IPS-18c (cell line): Measurements from ENCODE around the gene LRRN4CL.
"Not testable (repeated sequence)": the region's sequence is repeated elsewhere in the genome, so short reads cannot be mapped to it uniquely, and the experiment has no call there.

Experiments
- H3K4me3 ChIP-seq: 2 replicates; pipeline ENCODE4 v1.7.0; 2013; ENCODE audit warnings: low read depth, mild to moderate bottlenecking, low read length, moderate library complexity; ENCODE audit not compliant: insufficient read depth
- H3K9me3 ChIP-seq: one replicate; pipeline ENCODE4 v1.6.1; 2013; ENCODE audit warnings: mild to moderate bottlenecking, low read length, moderate library complexity; ENCODE audit not compliant: control insufficient read depth, insufficient read depth

Gene LRRN4CL

DNA sequence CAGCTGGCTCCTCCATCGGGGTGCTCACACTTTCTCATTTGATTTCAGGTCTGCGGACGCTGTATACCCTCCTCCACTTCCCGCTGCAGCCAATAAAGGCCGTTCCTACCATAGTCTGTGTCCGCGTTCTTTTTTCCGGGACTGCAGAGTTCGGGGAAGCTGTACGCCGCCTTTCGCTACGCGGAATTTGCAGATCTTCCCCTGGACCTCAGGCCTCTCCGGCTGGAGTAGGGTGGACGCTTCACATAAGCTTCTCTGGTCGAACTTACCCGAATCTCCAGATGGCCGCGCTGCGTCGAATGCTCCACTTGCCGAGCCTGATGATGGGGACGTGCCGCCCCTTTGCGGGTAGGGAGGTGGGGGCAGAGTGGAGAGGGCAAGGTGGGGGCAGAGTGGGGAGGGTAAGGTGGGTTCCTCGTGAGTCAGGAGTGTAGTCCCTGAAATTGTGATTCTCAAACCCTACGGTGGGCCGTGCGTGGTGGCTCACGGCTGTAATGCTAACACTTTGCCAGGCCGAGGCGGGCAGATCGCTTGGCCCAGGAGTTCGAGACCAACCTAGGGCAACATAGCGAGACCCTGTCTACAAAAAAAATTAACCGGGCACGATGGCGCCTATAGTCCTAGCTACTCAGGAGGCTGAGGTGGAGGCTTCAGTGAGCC, 23.6 kb downstream of the LRRN4CL start:
- Histone ChIP-seq H3K9me3 (no peaks in the 10 kb centered on the region), H3K4me3 (peak overlapping the region; percentile 100)

DNA sequence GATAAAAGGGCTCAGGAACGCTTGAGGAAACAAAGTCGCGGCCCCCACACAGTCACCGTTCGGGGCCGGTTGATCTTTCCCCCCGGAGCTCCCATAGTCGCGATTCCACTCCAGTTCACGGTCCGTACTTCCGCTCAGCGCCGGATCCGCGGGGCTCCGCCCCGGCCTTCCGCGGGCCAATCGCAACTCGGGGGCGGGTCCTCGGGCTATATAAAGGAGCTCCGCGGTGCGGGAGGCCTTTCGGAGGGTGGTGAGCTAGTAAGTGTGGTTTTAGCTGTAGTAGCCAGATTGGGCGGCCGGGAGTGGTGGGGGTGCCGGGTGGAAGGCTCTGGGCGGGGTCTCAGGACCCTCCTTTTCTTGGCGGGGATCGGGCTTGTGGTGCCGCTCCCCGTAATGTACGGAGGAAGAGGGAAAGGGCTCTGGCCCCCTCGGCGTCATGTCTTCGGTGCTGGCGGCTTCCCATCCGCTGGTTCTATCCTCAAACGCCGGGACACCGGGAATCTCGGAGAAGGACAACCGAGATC, 24.2 kb downstream of the LRRN4CL start, which contains the start of the genes C11orf98 and CSKMT:
TSS of gene C11orf98 (minus strand) at position 136 of the 524 bp plus-strand sequence. CDS start at position 95, 41 bp downstream.
TSS of gene CSKMT (plus strand) at position 238 of the 524 bp plus-strand sequence. CDS start 568 bp downstream, outside the sequence.
- peak within 1 kb of the TSS; percentile 100 for H3K4me3 ChIP-seq
- no peaks in the 10 kb centered on the region for H3K9me3 ChIP-seq

DNA sequence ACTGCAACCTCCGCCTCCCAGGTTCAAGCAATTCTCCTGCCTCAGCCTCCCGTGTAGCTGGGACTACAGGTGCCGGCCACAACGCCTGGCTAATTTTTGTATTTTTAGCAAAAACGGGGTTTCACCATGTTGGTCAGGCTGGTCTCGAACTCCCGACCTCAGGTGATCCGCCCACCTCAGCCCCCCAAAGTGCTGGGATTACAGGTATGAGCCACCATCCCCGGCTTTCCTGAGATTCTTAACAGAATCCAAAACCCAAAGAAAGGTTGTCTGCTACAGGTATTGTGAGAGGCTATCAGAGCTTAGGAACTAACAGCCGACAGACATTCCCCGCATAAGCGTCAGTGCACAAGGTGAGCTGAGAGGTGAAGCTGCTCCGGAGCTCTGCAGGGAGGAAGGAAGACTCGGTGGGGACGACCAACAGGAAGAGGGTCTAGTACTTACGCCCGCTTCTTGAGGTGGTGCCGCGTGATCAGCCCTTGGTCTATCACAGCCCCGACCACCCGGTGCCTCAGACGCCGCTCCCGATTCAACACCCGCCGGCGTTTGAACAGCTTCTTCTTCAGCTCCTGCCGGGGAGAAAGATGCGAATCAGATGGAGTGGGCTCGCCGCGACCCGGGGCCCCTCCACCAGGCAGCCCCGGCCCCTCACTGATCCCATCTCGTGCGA, 24.8 kb downstream of the LRRN4CL start:
- Histone ChIP-seq H3K4me3 (peak overlapping the region; percentile 100), H3K9me3 (no peaks in the 10 kb centered on the region)

DNA sequence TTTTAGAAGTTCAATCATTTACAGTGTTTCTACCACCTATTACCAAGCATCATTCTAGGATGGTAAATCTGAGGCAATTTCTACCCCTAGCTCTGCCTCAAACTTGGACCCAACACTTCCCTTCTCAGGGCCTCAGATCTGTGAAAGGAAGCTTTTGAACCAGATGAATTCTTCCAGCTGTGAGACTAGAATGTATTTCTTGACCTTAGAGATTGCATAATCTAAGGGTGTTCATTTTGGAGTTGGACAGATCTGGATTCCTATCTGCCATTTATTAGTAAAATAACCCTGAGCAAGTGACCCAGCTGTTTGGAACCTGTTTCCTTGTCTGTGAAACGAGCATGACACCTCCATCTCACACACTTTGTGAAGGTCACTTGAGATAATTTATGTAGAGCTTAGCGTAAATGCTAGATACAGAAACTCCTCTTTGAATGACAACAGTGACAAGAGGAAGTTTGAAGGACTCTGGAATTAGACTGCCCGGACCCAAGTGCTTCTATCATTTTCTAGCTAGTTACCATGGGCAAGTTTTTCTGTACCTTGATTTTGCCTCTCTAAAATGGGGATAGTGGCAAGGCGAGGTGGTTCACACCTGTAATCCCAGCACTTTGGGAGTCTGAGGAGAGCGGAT, 32.4 kb downstream of the LRRN4CL start:
- Histone ChIP-seq H3K9me3 (no peaks in the 10 kb centered on the region), H3K4me3 (no peak overlapping the region)

DNA sequence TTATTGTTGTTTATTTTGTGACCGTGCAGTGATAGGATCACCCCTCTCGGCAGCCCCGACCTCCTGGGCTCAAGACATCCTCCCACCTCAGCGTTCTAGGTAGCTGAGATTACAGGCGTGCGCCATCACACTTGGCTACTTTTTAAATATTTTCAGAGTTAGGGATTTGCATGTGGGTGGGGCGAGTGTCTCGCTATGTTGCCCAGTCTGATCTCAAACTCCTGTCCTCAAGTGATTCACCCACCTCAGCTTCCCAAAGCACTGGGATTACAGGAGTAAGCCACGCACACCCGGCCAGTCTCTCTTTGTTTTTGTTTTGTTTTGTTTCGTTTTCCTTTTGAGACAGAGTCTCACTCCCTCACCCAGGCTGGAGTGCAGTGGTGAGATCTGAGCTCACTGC, 35.0 kb downstream of the LRRN4CL start:
- H3K4me3 ChIP-seq, result no peak overlapping the region
- H3K9me3 ChIP-seq, result no peaks in the 10 kb centered on the region

DNA sequence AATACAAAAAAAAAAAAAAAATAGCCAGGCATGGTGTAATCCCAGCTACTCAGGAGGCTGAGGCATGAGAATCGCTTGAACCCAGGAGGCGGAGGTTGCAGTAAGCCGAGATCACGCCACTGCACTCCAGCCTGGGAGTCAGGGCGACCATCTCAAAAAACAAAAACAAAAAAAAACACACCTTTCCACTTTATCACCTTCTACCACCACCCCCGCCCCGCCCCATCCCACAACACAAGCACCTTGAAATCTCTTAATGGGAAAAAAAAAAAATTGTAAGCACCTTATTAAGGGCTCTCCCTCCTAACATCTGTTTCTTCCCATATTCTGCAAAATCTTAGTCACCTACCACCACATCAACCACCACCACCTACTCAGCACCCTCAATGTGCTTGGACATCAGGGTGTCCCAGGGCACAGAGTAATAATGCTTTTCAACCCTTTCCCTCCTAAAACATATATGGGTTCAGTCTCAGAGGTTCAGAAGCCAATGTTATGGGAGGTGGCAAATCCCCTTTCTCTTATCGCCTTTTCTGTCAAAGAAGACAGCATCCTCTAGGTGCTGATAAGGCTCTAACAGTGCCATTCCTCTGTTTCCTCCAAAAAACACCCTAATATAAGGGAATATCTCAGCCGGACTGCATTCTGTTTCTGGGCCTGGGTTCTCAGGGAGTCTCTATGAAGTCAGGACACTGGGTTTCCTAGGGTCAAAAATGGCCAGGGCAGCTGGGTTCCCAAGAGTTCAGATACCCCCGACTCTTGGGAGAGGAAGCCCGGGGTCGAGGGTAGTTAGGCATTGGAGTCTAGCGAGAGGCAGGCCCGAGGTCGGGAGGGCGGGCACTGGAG, 36.9 kb downstream of the LRRN4CL start:
- Histone ChIP-seq H3K4me3 (peak overlapping the region; percentile 96), H3K9me3 (no peaks in the 10 kb centered on the region)

DNA sequence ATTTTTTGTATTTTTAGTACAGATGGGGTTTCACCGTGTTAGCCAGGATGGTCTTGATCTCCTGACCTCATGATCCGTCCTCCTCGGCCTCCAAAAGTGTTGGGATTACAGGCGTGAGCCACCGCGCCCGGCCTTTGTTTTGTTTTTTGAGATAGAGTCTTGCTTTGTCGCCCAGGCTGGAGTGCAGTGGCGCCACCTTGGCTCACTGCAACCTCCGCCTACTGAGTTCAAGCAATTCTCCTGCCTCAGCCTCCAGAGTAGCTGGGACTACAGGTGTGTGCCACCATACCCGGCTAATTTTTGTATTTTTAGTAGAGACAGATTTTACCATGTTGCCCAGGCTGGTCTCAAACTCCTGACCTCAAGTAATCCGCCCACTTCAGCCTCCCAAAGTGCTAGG, 39.0 kb downstream of the LRRN4CL start:
- H3K9me3 ChIP-seq, H3K4me3 ChIP-seq: not testable (repeated sequence)

DNA sequence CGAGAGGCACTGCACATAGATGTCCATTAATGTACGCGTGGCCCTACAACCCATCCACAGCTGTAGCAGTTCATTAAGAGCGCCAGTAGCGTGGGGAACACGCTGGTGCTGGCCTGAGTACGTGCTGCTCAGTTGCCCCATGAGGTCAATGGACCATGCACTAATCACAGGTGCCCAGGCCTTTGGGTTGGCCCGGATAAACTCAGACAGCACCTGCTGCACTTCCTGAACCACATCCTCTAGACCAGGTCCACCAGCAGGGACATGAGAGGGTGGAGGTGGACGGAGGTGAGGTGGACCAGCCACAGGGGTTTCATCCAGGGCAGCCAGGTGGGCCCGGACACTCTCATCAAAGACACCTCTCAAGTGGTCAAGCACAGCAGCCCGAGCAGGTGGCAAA, 39.8 kb downstream of the LRRN4CL start:
- Histone ChIP-seq H3K4me3 (no peak overlapping the region), H3K9me3 (no peaks in the 10 kb centered on the region)

DNA sequence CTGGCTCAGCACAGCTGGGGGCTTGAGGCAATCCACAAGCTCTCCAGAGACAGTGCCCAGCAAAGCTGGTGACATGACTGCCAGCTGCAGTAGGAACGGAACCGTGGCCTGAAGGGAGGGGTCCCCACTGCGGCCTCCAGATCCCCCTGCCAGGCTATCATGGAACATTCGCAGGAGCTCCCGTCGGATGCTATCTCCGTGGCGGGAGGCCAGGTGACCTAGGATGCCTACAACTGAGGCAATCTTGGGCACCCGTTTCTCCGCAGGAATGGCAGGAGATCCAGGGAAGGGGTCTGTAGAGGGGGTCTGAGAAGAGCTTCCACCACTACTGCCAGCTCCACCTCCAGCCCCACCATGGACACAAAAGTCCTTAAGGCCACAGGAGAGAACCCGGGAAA, 40.4 kb downstream of the LRRN4CL start:
- H3K4me3 ChIP-seq, result no peak overlapping the region
- no peaks in the 10 kb centered on the region for H3K9me3 ChIP-seq

DNA sequence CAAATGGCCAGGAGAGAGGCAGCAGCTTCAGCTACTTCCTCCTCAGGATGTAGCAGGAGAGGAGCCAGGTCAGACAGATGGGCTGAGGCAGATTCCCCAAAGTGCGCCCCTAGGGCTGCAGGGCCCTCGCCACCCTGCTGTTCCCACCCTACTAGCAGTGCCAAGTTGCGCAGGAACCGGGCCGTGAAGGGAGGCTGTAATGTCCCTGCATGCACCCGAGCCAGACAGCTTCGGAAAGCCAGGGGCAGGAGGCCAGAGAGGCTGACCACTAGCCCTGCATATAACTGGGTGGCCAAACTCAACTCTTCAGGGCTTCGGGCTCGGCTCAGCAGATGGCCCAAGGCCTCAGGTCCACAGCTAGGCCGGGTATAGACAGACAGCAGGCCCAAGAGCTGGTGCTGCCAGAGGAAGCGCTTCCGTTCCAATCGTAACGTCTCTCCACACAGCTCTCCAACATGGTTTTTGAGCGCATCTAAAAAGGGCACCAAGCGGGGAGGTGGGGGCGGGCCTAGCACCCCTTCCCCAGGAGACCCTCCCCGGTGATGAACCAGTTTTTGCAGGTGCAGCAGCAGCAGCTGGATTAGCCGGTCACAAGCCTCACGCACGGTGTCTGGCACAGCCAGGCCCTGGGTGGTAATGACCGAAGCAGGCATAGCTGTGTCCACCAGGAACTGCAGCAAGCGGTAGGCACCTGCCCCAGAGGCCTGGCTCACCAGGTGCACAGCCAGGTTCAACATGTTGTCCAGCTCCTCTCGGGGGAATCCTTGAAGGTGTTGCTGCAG, 41.0 kb downstream of the LRRN4CL start:
- Histone ChIP-seq H3K9me3 (no peaks in the 10 kb centered on the region), H3K4me3 (no peak overlapping the region)

DNA sequence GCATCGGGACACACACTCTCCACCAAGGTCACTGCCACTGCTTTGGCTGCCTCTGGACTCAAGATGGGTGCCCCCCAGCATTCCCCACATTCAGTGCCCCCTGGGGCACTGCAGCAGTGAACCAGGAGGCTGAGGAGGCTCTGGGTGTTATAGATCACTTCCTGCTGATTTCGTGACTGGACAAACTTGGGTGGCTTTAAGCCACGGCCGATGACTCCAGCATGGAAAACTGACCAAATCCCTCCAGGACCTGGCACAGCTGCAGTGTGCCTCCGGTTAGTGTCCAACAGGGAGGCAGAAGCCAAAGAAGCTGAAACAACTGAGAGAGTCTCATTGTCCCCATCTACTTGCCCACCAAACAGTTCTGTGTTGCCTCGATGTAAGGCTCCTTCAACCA, 41.7 kb downstream of the LRRN4CL start:
- no peaks in the 10 kb centered on the region for H3K9me3 ChIP-seq
- H3K4me3 ChIP-seq, result no peak overlapping the region

DNA sequence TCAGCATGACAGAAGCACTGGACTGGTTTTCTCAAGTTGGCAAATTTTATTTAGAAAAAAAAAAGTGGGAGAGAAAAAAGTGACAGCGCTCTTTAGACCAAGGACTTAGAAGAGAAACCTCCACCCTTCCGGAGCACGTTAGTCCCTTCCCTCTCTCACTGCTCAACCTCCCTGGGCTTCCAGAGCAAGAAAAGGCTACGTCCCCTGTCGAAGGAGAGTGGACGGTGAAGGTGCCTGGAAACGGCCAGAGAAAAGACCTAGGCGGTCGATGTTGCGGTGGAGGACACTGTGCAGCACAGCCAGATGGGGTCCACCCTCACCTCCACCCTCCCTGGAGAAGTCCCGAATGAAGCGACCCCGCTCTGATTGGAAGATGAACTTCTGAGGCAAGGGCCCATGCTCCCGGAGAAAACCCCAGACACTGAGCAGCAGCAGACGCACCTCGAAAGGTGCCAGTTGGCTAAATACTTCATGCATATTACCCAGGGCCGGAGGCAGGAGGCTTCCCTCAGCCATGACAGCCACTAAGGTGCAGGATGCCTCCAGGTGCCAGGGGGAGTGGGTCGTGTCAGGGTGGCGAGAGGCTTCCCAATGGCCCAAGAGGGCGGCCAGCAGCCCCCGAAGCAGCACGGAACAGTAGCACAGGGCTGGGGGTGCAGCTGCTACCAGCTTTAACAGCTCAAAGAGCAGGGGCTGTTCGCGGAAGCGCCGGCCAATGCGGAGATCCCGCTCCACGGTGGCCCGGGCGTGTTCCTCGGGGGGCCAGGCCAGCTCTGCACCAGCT, 42.3 kb downstream of the LRRN4CL start:
- Histone ChIP-seq H3K9me3 (no peaks in the 10 kb centered on the region), H3K4me3 (no peak overlapping the region)

DNA sequence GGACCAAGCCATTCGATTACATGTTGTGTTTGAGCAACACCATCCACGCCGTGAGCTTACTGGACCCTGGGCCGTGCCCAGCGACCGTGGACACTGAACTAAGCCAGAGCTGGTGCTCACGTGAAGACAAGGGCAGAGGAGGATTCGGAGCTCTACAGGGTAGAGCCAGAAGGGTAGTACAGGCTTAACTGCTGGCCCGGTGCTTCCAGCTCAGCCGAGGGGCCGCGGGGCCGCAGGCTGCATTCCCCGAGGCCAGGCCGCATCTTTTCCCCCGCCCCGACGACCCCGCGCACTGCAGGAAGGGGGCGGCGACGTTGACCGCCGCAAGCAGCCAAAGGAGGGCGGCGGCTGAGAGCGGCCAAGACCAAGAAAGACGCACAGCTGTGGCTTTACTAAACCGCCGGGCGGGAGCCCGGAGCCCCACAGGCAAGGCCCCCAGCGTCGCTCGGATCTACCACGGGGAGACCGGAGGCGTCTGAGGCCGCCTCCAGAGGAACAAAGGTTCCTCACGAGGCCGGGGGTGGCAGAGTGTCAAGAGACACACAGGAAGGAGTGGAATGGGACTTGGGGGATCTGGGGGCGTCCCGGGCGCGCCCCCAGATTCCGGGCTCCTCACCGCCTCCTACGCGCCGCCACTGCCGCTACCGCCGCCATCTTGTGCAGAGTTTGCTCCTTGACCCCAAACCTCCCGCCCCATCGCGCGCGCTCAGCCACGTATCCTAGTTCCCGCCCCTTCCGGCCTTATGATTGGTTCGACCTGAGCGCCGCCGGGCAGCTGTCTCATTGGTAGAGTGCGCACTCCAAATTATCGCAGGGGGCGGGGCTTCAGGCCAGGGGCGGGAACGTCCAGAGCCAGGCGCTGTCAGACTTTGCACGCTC, 43.1 kb downstream of the LRRN4CL start, which contains the start of gene GANAB:
TSS of gene GANAB (minus strand) at position 668 of the 879 bp plus-strand sequence. CDS start at position 654, 14 bp downstream.
- peak within 1 kb of the TSS; percentile 93 for H3K4me3 ChIP-seq
- no peaks in the 10 kb centered on the region for H3K9me3 ChIP-seq

DNA sequence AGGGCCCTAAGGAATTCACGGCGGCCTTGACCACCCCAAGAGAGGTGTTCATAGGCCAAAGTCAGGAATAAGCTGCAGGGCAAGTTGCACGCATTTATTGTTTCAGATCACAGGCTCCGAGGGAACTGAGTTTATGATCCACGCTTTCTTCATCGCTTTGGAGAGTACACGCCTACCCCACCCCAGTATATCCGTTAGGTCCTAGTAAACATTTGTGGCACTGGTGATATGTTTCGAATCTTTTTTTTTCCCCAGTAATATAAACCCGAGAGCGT, 43.7 kb downstream of the LRRN4CL start:
- Histone ChIP-seq H3K9me3 (no peaks in the 10 kb centered on the region), H3K4me3 (peak overlapping the region; percentile 93)

DNA sequence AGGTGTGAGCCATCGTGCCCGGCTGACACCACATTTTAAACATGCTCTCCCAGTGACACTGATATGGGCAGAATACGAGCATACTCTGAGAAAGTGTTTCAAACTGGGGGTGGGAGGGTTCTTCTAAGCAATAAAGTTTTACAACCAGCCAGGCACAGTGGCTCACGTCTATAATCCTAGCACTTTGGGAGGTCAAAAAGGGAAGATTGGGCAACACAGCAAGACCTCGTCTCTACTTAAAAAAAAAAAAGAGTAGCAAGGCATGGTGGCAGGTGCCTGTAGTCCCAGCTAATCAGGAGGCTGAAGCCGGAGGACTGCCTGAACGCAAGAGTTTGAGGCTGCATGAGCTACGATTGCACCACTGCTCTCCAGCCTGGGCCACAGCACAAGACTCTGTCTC, 45.1 kb downstream of the LRRN4CL start:
- Histone ChIP-seq H3K4me3 (no peak overlapping the region), H3K9me3 (no peaks in the 10 kb centered on the region)
